GM03348 (cell line): ENCODE data around the gene BPIFB2.
"Not testable (repeated sequence)": the region's sequence is repeated elsewhere in the genome, so short reads cannot be mapped to it uniquely, and the experiment has no call there.

Experiments
- DNase-seq: peaks from one replicate; pipeline ENCODE4 v3.0.0; 2012; ENCODE audit warnings: low spot score

The BPIFB2 gene, protein sequence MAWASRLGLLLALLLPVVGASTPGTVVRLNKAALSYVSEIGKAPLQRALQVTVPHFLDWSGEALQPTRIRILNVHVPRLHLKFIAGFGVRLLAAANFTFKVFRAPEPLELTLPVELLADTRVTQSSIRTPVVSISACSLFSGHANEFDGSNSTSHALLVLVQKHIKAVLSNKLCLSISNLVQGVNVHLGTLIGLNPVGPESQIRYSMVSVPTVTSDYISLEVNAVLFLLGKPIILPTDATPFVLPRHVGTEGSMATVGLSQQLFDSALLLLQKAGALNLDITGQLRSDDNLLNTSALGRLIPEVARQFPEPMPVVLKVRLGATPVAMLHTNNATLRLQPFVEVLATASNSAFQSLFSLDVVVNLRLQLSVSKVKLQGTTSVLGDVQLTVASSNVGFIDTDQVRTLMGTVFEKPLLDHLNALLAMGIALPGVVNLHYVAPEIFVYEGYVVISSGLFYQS

DNA sequence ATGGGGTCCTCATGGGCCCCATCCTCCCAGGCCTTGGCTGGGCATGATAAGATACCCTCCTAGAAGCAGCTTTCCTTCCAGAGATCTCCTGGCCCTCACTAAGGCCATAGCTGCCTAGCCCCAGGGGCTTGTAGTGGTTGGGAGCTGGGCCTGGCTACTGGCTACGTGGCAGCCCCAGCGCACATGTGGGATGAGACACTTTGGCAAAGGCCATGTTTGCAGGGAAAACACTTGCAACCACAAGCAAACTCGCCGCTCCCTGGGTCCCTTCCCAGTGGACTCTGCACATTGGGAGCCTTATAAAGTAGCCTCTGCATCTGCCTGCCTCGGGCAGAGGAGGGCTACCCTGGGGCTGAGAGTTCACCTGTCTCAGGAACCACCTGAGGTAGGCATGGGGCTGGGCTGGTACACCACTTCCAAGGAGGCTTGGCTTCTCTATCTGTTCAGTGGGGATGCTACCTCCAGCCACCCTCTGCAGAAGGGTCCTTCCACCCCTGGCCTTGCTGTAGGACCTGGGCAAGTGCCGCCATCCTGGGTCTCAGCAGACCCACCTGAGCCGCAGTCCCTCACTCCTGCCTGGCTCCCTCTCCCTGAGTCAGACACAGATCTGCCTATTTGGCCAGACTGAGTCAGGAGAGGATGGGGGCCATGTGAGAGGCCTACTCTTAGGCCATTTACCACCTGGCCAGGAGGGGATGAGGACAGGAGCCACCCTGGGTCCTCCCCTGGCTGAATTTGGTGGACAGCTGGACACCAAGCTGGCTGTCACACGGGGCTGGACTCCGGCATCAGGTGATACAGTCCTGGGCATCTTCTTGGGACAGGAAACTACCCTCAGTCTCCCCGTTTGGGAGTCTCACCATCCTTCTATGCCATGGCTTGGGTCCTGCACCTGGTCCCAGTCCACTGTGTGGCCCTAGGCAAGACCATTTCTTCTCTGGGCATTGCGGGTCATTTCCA lies at the start of gene BPIFB2:
Gene BPIFB2 (plus strand): TSS at position 329 of the 960 bp plus-strand sequence. CDS start 871 bp downstream, outside the sequence.
- DNase-seq: no peak

DNA sequence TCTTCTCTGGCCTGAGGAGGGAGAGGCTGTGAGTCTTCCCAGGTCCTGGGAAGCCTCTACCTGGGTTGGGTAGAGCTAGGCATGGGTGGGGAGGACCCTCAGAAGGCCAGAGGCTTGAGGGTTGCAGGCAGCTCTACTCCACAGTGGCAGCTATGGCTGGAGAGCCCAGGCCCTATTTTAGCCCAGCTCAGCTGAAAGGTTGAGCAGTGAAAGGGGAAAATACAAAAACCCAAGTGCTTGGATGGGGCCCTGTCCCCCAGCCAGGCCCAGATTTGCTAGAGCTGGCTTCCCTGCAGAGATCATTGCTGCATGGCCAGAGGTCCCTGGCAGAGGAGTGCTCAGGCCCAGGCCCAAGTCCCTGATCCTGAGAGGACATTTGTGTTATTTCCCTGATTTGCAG lies 48.9 kb upstream of the BPIFB2 start:
- no peak for DNase-seq

DNA sequence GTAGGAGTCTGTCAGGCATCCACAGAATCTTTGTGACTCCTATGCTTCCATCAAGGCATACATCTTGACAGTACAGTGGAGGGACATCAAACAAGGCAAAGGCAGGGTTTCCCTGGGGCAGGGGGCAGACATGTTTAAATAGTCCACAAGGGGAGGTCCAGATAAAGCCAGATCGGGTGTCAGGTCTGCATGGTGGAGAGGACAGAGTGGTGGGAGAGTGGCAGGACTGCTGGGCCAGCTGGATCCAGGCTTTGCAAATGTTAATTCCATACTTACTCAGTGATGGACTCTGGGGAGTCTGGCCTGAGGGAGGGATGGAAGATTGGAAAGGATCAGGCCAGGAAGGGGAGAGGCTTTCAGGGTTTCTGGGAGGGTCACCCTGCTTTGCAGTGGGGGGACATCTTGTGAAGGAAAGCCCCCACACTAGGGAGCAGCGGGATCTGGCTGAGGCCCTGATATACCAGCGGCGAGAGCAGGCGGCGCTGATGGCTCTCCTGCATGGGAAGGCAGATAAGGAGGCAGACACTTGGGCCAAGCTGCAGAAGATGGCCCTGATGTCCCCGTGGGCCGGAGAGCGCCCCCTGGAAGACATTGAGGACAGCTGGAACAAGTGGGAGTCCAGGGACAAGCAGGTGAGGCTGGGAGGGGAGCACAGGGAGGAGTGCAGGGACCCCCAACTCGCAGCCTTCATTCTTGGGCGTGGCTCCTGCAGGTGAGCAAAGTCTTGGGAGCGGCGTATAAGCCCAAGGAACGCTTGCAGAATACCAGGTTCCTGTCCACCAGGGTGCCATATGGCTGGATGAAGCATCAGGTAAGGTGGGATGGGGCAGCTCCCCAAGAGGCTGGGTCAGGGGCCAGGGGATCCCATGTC lies 47.9 kb upstream of the BPIFB2 start:
- DNase-seq: peak; percentile 2

DNA sequence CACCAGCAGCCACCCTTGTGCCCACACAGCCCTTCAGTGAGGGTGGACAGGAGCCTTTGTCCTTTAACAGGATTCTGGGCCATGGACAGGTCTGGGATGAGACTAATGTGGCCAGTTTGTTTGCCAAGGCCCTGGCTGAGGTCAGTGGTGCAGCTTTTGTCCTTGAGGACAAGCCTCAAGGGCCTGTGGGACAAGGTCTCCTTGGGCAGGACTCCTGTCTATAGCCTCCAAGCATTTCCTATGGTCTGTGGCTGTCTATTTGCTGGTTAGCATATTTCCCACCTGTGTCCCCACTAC lies 47.3 kb upstream of the BPIFB2 start:
- DNase-seq: no peak

DNA sequence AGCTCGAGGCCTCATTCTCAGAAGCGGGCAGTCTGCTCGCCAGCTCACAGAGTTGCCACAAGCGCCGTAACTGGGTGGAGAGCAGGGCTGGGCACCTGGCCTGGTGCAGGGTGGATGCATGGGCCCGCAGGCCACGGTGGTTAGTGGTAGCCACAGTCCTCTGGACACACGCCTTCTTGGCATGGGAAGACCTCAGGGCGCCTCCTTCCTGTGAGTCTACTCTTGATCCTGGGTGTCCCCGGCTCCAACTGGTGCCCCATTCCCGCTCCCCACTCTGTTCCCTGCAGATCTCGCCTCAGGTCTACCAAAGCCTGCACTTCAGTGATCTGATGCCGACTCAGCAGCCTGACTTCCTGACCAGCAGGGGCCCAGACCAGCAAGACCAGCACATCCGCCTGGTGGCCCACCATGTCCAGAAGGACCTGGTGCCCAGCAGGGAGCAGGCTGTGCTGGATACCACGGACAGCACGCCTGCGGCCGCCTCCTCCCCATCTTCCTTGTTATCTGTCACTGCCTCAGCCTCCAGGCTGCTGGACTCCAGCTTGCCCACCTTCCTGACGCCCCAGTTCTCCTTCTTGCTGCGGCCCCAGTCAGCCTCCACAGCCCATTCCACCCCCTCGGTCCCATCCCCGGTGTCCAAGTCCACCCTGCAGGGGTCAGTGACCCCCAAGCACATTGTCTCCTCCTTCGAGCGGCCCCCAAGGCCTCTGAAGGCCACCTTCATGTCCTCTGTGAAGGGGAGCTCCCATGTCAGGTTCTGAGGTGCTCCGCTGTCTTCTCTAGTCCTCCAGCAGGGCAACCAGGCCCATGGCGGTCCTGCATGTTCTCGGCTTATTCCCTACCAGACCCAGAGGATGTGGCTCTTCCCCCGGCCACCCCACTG lies 46.4 kb upstream of the BPIFB2 start:
- peak; percentile 3 for DNase-seq

DNA sequence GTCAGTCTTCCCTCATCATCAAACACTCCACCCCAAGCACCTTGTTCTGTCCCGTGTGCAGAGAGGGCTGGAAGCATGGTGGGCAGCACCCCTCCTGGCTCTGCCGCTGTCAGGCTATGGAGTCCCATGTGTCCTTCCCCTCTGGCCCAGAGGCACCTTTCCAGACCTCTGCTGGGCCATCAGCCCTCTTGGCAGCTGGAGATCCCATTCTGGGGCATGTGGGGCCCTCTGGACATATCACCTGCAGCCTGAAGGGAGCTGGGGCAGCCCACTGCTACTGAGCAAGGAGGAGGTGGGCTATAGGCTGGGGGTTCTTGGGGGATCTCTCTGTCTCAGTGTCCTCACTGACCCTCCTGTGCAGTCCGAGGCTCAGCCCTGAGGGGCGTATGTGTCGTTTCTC lies 45.5 kb upstream of the BPIFB2 start:
- peak; percentile 1 for DNase-seq

DNA sequence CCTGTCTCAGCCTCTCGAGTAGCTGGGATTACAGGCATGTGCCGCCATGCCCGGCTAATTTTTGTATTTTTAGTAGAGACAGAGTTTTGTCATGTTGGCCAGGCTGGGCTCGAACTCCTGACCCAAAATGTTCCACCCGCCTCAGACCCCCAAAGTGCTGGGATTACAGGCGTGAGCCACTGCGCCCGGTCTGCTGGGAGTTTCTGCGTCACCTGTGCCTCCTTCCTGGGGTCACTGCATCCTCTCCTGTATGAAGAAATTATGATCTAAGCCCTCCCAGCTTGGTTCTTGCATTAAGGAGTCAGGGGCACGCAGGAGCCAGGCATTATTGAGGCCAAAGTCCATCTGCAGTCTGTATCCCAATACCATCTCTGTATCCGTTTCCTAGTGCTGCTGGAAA lies 44.9 kb upstream of the BPIFB2 start:
- not testable (repeated sequence) for DNase-seq

DNA sequence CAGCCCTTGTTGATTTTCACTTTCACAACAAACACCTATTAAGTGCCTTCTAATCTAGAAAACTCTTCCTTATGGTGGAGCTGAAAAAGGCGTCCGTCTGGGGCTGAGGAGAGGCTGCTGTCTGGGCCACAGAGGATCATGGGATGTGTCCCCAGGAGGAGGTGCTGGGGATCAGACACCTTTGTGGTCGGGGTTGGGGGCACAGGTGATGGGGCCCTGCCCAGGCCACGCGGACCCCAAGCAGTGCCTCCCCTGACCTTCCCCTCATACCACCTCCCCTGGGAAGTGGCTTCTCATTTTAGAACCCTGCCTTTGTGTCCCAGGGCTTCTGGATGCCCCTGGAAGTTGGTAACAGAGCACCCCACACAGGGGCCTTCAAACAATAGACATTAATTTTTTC lies 44.3 kb upstream of the BPIFB2 start:
- DNase-seq: peak; percentile 2

DNA sequence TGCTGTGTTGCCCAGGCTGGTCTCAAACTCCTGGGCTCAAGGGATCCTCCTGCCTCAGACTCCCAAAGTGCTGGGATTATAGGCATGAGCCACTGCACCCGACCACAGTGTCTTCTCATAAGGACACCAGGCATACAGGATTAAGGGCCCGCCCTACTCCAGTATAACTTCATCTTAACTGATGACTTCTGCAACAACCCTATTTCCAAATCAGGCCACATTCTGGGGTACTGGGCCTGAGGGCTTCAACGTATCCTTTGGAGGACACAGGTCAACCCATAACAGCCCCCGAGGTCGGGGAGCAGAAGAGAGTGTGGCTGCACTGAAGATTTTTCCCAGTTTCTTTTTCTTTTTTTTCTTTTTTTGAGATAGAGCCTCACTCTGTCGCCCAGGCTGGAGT lies 42.9 kb upstream of the BPIFB2 start:
- DNase-seq: no peak

DNA sequence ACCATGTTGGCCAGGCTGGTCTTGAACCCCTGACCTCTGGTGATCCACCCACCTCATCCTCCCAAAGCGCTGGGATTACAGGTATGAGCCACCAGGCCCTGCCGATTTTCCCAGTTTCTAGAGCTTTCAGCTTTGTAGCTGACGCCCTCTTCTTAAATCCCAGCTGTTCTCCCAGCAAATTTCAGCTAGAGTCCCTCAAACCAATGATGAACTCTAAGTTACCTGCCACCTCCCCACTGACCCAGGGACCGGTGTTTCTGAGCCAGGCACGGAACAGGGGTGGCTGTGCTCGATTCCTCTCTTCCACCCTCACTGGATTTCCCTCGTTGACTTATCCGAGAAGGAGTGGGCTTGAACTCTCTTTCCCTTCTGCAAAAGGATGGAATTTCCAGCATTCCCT lies 42.4 kb upstream of the BPIFB2 start:
- DNase-seq: no peak

DNA sequence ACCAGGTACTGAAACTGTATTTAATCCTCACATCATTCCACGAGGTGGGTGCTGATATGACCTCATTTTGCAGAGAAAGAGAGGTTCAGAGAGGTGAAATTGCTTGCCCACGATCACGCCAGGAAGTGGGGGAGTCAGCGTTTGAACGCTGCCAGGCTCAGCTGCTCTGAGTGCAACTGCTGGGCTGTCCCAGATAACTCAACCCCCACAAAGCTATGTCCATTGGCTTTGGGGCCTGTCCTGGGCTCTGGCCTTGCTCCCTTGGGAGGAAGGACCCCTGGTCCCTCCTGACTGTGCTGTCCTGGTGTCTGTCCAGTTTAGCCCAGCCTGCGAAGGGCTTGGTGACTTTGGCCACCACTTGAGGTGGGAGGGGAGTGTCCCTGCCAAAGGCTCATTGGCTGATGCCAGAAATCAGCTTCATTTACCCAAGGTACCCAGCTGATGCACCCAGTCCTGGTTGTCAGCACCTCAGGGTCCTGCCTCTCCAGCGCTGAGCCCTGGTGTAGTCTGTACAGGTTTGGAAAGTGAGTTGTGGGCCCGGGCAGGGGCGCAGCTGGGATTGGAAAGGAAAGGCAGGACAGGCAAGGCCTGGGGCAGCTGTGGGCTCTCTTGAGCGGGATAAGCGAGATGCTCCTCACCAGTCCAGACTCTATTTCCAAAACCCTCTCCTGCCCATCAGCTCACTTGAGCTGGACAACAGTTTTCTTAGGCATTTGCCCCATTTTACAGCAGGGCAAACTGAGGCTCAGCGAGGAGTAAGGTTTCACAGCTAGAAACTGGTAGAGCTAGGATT lies 41.7 kb upstream of the BPIFB2 start:
- DNase-seq: peak; percentile 2

DNA sequence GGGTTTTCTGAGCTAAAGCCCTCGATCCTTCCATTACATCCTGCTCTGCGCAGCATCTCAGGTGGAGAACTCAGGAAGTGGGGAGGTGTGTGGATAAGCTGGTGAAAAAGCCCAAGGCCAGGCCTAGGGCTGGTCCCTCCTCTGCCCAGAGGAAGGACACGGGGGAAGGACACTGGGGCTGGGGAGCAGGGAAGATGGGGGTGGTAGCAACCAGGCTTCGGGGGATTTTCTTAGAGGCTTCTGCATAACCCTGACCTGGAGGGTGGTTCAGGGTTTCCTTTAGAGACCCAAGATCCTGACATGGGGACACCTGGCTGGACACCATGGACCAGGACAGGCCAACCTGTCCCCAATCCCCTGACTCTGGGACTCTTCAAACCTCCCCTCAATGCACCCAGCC lies 41.1 kb upstream of the BPIFB2 start:
- peak; percentile 2 for DNase-seq

DNA sequence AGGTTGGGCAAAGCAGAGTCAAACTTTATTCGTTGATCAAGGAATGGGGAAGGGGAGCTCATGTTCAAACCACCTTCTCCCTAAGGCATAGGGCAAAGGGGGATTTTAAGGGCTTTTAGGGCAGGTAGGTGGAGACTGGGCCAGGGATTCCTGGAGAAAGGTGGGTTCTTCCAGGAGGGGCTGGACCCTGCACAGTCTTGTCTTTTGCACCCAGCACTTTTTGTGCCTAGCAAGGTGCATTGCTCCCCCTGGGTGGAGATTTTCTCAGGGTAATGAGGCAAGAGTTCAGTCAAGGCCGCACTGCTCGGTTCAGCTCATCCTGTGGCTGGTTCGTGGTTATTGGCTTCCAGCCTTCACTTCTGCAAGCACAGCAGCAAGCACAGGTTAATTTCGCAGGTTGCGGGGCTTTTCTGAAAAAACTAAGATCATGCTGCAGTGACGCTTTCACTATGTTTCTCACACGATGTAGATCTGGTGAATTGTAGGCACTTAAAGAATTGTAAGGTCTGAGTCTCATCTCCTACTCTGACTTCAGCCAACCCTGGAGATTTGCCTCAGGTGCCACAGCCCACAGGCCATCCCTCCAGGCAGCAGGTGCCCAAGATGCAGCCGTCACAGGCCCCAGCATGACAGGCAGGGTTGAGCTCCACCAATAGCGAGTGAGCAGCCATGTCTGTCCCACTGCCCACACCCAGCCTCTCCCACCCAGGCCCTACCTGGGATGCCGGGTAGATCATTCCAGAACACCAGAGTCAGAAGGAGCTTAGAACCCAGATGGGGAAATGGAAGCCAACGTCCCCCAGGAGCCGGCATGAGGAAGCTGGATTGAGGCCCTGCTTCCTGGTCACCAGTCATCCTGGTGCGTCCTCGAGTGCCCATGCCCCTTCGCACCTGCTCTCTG lies 40.4 kb upstream of the BPIFB2 start:
- DNase-seq: peak; percentile 2

DNA sequence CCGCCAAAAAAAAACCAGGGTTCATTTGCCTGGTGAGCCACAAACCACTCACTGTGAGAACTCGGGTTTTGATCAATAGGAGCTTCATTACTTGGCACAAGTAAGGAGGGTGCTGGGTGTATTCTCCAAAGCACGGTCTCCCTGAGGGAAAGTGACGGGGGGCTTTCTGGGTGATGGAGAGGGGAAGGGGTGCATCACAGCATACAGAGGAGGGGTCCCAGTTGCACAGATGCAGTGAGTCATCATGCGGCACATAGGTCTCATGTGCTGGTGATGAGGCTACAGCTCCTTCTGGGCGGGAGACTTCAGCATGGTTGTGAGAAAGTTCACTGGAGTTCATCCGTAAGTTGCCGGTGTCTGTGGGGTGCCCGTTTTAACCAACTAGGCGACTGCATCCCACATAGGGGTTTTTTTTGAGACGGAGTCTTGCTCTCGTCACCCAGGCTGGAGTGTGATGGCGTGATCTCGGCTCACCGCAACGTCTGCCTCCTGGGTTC lies 39.5 kb upstream of the BPIFB2 start:
- DNase-seq: peak; percentile 2

DNA sequence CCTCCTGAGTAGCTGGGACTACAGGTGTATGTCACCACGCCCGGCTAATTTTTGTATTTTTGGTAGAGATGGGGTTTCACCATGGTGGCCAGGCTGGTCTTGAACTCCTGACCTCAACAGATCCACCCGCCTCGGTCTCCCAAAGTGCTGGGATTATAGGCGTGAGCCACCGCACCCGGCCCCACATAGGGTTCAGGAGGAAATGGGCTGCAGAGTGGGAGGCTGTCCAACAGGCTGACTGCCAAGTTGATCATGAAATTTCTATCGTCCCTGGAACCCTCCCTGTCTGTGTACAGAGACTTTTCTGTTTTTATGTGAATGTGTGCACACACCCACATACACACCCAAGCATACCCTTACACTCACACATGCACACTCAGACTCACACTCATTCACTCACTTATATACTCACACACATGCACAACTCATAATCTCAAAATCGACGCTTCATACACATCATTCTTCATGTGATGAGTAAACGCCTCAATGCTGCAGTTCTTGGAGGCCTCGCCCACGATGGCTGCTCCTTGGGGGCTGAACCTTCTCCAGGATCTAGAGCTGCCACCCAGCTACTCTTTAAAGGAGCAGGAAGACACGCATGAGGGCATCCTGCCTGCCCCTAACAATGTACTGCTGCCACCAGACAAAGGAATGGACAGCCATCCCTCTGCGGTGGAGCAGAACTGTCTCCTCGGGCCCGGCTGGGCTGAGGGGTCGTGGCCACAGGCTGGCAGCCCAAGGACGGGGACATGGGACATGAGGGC lies 38.8 kb upstream of the BPIFB2 start:
- DNase-seq: peak; percentile 16

DNA sequence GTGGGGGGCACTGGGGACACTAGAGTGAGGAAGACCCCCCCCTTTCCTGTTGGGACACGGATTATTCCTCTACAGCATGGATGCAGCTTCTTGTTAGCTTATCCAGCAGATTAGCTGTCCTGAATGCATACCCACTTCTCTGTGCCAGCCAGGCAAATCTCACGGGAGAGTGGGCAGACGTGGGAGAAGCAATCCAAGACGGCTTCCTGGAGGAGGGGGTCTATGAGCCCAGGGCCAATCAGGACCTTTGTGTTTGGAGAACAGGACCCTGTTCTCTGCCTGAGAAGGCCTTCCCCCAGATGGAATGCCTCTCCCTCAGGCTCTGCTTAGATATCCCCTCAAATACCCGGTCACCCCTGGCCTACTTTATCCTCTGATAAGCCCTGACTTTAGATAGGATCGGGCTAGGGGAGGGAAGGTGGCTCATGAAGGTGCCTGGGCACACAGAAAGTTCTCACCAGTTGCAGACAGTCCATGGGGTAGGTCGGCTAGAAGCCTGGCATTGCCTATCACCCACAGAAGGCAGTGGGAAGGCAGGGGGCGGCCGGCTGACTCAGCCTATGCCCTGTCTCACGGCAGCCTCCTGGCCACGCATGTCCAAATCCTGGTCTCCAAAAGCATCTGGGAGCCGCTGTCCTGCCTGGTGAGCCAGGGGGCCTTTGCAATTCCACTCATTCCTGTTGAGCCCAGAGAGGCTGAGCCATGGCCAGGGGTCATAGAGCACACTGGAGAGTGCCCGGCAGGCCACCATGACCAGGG lies 38.0 kb upstream of the BPIFB2 start:
- DNase-seq: peak; percentile 3
